Skeletal muscle tissue (tissue), 4 donors: Measurements from ENCODE around the gene CALML5. TPM values are rescaled to one million over a fixed set of nuclear protein-coding genes. Genes with fewer than 3 reads are reported as not detected.
"Not testable (repeated sequence)": the region's sequence is repeated elsewhere in the genome, so short reads cannot be mapped to it uniquely, and the experiment has no call there.

ENCODE experiments used
- H3K27ac ChIP-seq: one replicate; pipeline ENCODE4 v1.7.0; 2013; ENCODE audit warnings: mild to moderate bottlenecking, low read depth, low read length, inconsistent platforms
- H3K27me3 ChIP-seq, 3 donors: one replicate each; pipeline ENCODE4 v1.7.0; 2013; ENCODE audit warnings: low read length in 3 of 3; ENCODE audit not compliant: control insufficient read depth in 3 of 3, insufficient read depth in 3 of 3
- H3K36me3 ChIP-seq, 3 donors: one replicate each; pipeline ENCODE4 v1.7.0; 2013; ENCODE audit warnings: low read length in 3 of 3; ENCODE audit not compliant: control insufficient read depth in 3 of 3, insufficient read depth in 3 of 3
- H3K4me1 ChIP-seq, 3 donors: one replicate each; pipeline ENCODE4 v1.7.0; 2013; ENCODE audit warnings: low read length in 3 of 3, mild to moderate bottlenecking in 3 of 3; ENCODE audit not compliant: control insufficient read depth in 3 of 3, insufficient read depth in 3 of 3
- H3K4me3 ChIP-seq, 3 donors: one replicate each; pipeline ENCODE4 v1.7.0; 2013; ENCODE audit warnings: low read length in 3 of 3
- H3K9ac ChIP-seq, 3 donors: one replicate each; pipeline ENCODE4 v1.7.0; 2013; ENCODE audit warnings: low read length in 3 of 3, mild to moderate bottlenecking in 3 of 3, moderate library complexity in 2 of 3, low read depth in 1 of 3
- H3K9me3 ChIP-seq, 3 donors: one replicate each; pipeline ENCODE4 v1.7.0; 2013; ENCODE audit warnings: low read length in 3 of 3; ENCODE audit not compliant: control insufficient read depth in 3 of 3
- total RNA-seq: library from RNA; depleted of rRNA; stranded (reverse); fragments of >200 nt; gene quantifications from one replicate; pipeline ENCODE4 v1.2.3, GENCODE V29; 2014
- donor health status: Osteomylitis.

The CALML5 gene
- total RNA-seq, 1 donor from 2014 or later = not detected

DNA sequence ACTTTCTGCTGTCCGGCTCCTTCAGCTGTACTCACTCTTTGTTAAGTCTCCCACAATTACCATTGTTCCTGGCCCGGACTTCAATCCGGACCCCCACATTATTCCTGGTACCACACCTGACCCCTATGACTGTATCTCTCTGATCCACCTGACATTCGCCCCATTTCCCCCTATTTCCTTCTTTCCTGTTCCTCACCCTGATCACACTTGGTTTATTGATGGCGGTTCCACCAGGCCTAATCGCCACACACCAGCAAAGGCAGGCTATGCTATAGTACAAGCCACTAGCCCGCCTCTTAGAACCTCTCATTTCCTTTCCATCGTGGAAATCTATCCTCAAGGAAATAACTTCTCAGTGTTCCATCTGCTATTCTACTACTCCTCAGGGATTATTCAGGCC is 24.3 kb downstream of the CALML5 start:
- H3K27ac ChIP-seq, H3K27me3 ChIP-seq, H3K9ac ChIP-seq, H3K4me3 ChIP-seq, H3K4me1 ChIP-seq, H3K9me3 ChIP-seq, H3K36me3 ChIP-seq: not testable (repeated sequence)

DNA sequence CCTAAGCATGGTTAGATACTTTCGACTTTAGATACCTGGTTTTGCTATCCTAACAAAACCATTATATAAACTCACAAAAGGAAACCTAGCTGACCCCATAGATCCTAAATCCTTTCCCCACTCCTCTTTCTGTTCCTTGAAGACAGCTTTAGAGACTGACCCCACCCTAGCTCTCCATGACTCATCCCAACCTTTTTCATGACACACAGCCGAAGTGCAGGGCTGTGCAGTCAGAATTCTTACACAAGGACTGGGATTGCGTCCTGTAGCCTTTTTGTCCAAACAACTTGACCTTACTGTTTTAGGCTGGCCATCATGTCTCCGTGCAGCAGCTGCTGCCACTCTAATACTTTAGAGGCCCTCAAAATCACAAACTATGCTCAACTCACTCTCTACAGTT is 24.7 kb downstream of the CALML5 start:
- not testable (repeated sequence) for H3K4me3 ChIP-seq, H3K27me3 ChIP-seq, H3K27ac ChIP-seq, H3K9ac ChIP-seq, H3K9me3 ChIP-seq, H3K36me3 ChIP-seq, H3K4me1 ChIP-seq

DNA sequence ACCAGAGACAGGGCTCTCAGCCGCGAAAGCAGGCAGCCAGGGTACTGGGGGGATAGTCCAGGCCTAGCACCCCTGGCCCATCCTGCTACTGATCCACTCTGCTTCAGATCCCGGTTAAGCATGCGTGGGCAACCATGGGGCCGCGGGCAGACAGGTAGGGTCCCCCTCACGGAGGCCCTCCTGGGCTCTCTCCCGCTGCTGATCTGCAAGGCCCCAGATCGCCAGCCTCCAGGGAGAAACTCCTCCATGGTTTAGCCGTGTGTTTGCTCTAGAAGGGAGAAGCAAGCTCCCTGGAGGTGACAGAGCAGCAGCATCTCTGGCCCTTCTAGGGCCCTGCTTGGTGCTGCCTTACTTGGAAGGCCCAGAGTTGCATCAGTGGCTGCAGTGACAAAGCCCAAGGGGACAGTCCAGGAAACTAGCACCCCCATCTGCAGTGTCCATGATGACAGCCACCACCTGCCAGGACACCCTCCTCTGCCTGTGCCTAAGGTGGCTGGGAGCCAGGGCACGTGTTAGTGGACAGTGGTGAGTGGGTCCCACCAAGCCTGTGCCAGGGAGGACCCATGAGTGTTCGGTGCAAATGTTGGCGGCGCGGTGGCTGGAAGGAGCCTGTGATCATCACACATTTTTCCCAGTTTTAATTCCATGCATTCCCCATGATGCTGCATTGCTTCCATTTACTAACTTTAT is 29.2 kb downstream of the CALML5 start:
- no peaks in the 10 kb centered on the region for H3K36me3 ChIP-seq
- peaks cover 0 to 2% (median 0%) of the 10 kb centered on the region in 3 donors for H3K4me1 ChIP-seq
- no peak overlapping the region for H3K27ac ChIP-seq
- no peak overlapping the region for H3K4me3 ChIP-seq
- H3K9ac ChIP-seq = no peak overlapping the region
- H3K9me3 ChIP-seq = peaks cover 4 to 7% (median 7%) of the 10 kb centered on the region in 3 donors
- no peaks in the 10 kb centered on the region for H3K27me3 ChIP-seq

DNA sequence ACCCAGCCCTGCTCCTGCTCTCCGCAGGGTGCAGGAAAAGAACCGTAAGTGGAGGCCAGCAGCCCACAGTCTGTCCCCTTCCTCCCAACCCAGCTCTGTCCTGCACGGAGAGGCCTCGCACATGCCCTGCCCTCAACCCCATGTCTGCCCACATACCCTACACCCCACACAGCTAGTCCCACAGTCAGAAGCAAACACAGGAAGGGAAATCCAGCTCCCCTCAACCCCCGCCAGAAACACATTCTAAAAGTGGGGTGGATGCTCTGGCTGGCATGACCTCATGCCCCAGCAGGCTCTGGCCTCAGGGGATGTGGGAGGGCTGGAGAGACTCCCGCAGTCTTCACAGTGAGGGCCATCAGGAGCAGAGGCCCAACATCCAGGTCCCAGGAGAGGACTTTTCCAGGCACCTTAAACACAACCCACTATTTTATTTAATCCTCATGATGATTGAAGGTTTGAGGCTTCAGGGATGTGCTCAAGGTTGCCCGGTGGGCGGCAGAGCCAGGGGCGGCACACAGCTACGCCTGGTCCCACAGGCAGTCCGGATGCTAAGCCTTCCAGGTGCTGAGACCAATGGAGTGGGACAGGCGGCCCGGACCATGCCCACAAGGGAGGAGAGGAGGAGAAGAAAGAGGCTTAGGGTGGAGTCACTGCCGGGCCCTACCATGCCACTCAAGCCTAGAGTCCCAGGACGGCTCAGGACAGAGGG is 29.9 kb downstream of the CALML5 start:
- Histone ChIP-seq H3K9ac (no peak overlapping the region), H3K4me3 (no peak overlapping the region), H3K36me3 (no peaks in the 10 kb centered on the region), H3K27ac (no peak overlapping the region), H3K27me3 (no peaks in the 10 kb centered on the region), H3K9me3 (peaks cover 4 to 7% (median 7%) of the 10 kb centered on the region in 3 donors), H3K4me1 (peaks cover 0 to 2% (median 0%) of the 10 kb centered on the region in 3 donors)

DNA sequence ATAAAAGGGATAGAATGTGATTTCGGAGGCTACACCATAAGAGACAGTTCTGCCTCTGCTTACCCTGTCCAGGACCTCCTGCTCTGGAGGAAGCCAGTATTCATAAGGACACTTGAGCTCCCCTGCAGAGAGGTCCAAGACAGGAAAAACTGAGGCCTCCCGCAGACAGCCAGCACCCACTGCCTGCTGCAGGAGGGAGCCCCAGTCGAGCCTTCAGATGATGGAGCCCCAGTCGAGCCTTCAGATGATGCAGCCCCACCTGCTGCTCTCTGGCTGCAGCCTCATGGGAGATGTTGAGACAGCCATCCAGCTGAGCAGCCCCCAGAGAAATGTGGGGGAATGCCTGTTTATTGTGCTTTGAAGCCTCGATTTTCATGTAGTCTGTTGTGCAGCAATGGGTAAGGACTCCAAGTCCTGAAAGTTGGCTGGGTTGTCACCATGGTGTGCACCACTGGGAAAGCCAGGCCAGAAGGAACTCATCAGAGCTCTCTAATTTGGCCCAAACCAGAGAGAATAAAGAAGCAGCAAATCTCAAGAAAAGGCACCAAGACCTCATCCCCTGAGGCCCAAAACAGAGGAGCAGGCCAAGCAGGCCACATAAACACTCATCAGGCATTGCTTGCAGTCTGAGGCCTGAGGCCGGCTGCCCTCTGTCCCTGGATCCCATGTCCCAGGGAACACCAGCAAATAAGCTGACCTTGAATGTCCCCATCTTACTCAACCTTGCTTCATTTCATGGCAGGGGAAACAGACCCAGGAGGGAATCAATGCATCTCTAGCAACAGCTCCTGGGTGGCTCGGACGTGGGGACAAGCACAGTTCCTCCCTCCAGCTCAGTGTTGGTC is 30.9 kb downstream of the CALML5 start:
- no peaks in the 10 kb centered on the region for H3K27me3 ChIP-seq
- H3K4me3 ChIP-seq = no peak overlapping the region
- peaks cover 4 to 7% (median 7%) of the 10 kb centered on the region in 3 donors for H3K9me3 ChIP-seq
- peaks cover 0 to 2% (median 0%) of the 10 kb centered on the region in 3 donors for H3K4me1 ChIP-seq
- H3K36me3 ChIP-seq = no peaks in the 10 kb centered on the region
- no peak overlapping the region for H3K27ac ChIP-seq
- H3K9ac ChIP-seq = no peak overlapping the region

DNA sequence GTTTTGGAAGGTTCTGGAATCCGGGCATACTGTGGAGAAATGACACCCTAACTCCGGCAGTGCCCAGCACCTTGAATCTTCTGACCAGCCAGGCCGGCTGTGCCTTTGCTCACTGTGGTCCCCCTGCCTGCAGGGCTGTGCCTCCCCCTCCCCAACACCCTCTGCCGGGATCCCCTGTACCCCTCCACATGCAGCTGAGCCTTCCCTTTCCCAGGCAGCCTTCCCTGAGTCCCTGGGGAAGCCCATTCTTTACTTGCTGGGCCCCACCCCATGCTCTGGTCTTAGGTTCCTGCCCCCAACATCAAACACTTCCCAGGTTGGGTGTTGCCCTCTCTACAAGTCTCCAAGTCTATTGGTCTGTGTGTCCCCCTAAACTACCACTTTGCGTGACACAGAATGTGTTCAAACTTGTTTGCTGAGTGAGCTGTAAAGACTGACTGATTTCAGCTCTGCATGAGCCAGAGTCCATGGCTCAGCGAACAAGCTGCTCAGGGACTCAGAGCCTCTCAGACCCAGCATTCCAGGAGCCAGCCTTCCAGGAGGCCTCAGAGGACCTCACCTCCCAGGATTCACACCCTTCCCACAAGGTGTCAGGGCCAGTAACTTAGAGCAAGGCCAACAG is 31.6 kb downstream of the CALML5 start:
- no peak overlapping the region for H3K27ac ChIP-seq
- peaks cover 0 to 2% (median 0%) of the 10 kb centered on the region in 3 donors for H3K4me1 ChIP-seq
- H3K36me3 ChIP-seq = no peaks in the 10 kb centered on the region
- no peak overlapping the region for H3K9ac ChIP-seq
- H3K4me3 ChIP-seq = no peak overlapping the region
- H3K27me3 ChIP-seq = no peaks in the 10 kb centered on the region
- peaks cover 4 to 7% (median 7%) of the 10 kb centered on the region in 3 donors for H3K9me3 ChIP-seq

DNA sequence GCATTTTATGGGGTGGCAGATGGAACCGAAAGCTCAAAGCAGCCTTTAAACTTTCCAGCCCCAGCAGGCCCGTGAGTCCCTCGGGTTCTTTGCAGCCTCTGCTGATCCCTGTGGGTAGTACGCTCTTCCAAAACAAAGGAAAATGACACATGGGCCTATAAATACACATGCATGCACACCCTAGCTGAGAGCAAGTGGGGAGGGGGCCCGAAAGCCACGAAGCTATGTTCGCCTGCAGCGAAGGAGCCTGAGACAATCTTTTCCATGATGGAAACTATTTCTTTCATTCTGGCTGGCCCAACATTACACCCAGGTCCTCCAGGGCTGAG is 32.2 kb downstream of the CALML5 start:
- no peak overlapping the region for H3K27ac ChIP-seq

DNA sequence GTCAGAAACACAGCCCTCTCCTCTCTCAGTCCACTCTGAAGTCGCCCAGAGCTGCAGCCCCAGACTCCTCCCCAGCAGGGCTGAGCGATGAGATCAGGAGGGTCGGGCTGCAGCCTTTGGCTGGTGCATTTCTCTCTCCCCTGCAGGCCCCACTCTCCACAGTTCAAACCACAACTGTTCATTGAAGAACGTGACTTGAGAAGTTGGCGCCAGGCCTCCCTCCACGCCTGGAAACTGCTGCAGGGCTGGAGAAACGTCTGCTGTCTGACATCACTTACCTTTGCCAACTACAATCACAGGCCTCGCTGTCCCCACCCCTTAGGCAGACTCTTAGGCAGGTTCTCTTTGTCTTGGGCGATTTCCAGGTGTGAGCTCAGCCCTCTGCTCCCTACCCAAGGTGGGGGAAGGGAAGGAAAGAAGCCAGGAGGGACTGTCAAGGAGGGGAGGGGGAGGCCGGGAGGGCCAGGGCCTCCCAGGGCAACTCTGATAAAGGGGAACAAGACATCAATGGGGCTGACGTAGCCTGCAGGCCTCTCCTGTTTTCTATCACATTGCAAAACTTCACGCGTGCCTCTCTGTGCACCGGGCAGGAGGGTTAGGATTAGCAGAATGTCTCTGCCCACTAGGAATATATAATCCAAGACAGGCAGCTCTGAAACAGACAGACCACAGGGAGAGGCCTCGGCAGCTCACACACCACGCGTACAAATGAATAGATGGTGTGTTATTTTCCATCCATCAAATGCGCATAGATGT is 32.7 kb downstream of the CALML5 start:
- no peaks in the 10 kb centered on the region for H3K36me3 ChIP-seq
- peaks cover 4 to 7% (median 7%) of the 10 kb centered on the region in 3 donors for H3K9me3 ChIP-seq
- H3K9ac ChIP-seq = no peak overlapping the region
- no peaks in the 10 kb centered on the region for H3K27me3 ChIP-seq
- H3K4me1 ChIP-seq = peaks cover 0 to 6% (median 5%) of the 10 kb centered on the region in 3 donors
- no peak overlapping the region for H3K4me3 ChIP-seq
- H3K27ac ChIP-seq = no peak overlapping the region

More for the DNA sequence above, 32.2 kb downstream of the CALML5 start:
- H3K4me1 ChIP-seq = peaks cover 0 to 3% (median 1%) of the 10 kb centered on the region in 3 donors
- H3K9ac ChIP-seq = no peak overlapping the region
- no peaks in the 10 kb centered on the region for H3K27me3 ChIP-seq
- no peaks in the 10 kb centered on the region for H3K36me3 ChIP-seq
- peaks cover 4 to 7% (median 7%) of the 10 kb centered on the region in 3 donors for H3K9me3 ChIP-seq
- no peak overlapping the region for H3K4me3 ChIP-seq

DNA sequence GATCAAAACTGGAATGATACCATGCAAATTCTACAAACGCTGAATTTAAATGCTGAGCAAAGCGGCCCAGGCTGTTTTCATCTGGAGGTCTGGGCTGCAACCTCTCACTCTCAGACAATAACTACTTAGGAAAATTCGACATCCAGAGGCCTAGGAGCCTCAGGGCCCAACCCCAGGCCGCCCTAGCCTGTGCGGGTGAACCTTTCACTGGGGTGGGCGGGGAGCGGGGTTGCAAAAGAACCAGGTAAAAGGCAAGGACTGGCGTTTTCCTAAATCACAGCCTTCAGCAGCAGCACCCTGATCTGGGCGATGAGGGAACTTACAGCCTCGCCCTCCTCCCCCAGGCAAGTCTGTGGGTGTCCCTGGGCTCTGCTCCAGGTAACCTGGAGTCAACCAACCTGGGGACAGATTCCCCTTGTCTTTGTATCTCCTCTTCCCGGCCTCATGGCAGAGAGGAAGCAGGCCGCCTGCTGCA is 33.4 kb downstream of the CALML5 start:
- Histone ChIP-seq H3K9me3 (peaks cover 4 to 7% (median 7%) of the 10 kb centered on the region in 3 donors), H3K4me3 (no peak overlapping the region), H3K27ac (no peak overlapping the region), H3K36me3 (no peaks in the 10 kb centered on the region), H3K9ac (no peak overlapping the region), H3K27me3 (no peaks in the 10 kb centered on the region), H3K4me1 (peaks cover 0 to 6% (median 5%) of the 10 kb centered on the region in 3 donors)
